ENCODE measurements around the gene HLA-DOB. TPM values are rescaled to one million over a fixed set of nuclear protein-coding genes. Genes with fewer than 3 reads are reported as not detected.

HLA-DOB gene
- total and polyA plus RNA-seq, 2 of the 13 experiments (the other 11 are each of a cell fraction or from before 2014, with no cell fraction given), result not detected

DNA sequence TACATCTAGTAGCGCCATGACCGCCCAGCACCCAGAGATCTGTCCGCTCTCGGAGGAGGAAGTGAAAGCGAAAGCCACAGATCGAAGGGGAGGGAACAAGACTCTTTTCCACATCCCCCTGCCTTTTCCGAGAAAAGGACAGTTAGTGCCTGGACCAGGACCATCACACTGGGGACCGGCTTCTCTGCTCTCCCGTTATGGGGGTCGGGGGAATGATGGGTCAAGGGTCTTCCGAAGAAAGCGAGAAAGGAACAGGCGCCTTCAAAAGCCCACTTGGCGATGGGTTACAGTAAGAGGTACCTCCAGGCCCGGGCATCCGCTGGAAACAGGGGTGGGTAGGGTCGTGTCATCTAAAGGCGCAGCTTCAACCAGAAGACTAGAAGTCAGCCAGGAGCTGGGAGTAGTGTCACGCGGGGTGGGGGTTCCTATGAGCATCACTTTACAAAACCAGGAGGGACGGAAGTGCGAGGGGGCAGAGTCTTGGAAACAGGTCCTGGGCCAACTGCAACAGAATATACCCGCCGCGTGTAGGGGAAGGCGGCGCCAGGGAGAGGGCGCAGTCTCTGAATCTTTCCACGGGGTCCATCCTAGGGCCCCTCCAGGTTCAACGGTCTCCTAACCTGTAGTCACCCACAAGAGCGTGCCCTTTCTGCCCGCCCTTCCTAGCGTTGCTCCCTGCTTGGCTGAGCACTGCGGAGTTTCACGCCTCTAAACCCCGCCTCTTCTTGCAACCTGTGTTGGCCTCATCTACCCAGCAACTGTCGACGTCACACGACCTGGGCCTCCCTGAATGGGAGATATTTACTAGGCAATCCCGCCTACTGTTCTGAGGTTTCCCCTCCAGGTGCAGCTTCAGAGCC, 27.4 kb upstream of the HLA-DOB start, which contains the start of gene PSMB8 (continued):
- TF ChIP-seq, protein P1, sequence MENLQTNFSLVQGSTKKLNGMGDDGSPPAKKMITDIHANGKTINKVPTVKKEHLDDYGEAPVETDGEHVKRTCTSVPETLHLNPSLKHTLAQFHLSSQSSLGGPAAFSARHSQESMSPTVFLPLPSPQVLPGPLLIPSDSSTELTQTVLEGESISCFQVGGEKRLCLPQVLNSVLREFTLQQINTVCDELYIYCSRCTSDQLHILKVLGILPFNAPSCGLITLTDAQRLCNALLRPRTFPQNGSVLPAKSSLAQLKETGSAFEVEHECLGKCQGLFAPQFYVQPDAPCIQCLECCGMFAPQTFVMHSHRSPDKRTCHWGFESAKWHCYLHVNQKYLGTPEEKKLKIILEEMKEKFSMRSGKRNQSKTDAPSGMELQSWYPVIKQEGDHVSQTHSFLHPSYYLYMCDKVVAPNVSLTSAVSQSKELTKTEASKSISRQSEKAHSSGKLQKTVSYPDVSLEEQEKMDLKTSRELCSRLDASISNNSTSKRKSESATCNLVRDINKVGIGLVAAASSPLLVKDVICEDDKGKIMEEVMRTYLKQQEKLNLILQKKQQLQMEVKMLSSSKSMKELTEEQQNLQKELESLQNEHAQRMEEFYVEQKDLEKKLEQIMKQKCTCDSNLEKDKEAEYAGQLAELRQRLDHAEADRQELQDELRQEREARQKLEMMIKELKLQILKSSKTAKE (CRISPR knock-in tag; IDR thresholded peaks at IDR 0.05; ENCODE audit: borderline replicate concordance), result no peak
- TF ChIP-seq YY1 (IDR thresholded peaks at IDR 0.05; ENCODE audit: insufficient read depth, insufficient replicate concordance, low read depth, low read length) (no peak), CBFB (CRISPR knock-in tag; IDR thresholded peaks at IDR 0.05) (no peak), SP140L (CRISPR knock-in tag; IDR thresholded peaks at IDR 0.05; ENCODE audit: borderline replicate concordance) (no peak), ZNF30 (CRISPR knock-in tag; IDR thresholded peaks at IDR 0.05) (no peak), ZNF775 (CRISPR knock-in tag; IDR thresholded peaks at IDR 0.05; ENCODE audit: borderline replicate concordance) (no peak), ZNF225 (CRISPR knock-in tag; IDR thresholded peaks at IDR 0.05) (no peak), YEATS2 (CRISPR knock-in tag; IDR thresholded peaks at IDR 0.05; ENCODE audit: borderline replicate concordance) (peak; percentile 36; the same call in 1 of the 2 replicates), BCL6 (CRISPR knock-in tag; IDR thresholded peaks at IDR 0.05) (no peak), ZNF646 (CRISPR knock-in tag; IDR thresholded peaks at IDR 0.05) (no peak), JUND (CRISPR knock-in tag; IDR thresholded peaks at IDR 0.05) (no peak), DMAP1 (CRISPR knock-in tag; IDR thresholded peaks at IDR 0.05) (peak; percentile 30; the same call in 1 of the 2 replicates), MYC (CRISPR knock-in tag; IDR thresholded peaks at IDR 0.05; ENCODE audit: borderline replicate concordance) (no peak; the same call in 1 of the 2 replicates)
- TF ChIP-seq, protein P2, sequence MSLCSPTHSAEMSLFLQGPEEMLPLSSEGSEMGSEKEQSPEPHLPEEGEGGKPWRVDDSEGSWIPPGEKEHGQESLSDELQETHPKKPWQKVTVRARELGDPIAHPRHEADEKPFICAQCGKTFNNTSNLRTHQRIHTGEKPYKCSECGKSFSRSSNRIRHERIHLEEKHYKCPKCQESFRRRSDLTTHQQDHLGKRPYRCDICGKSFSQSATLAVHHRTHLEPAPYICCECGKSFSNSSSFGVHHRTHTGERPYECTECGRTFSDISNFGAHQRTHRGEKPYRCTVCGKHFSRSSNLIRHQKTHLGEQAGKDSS (CRISPR knock-in tag; IDR thresholded peaks at IDR 0.05; ENCODE audit: borderline replicate concordance, low read depth), result peak; percentile 90
- TF ChIP-seq, protein P3, sequence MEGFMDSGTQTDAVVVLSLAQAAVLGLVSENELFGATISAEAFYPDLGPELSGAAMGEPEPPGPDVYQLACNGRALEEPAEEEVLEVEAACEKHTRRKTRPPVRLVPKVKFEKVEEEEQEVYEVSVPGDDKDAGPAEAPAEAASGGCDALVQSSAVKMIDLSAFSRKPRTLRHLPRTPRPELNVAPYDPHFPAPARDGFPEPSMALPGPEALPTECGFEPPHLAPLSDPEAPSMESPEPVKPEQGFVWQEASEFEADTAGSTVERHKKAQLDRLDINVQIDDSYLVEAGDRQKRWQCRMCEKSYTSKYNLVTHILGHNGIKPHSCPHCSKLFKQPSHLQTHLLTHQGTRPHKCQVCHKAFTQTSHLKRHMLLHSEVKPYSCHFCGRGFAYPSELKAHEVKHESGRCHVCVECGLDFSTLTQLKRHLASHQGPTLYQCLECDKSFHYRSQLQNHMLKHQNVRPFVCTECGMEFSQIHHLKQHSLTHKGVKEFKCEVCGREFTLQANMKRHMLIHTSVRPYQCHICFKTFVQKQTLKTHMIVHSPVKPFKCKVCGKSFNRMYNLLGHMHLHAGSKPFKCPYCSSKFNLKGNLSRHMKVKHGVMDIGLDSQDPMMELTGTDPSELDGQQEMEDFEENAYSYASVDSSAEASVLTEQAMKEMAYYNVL (CRISPR knock-in tag; IDR thresholded peaks at IDR 0.05; ENCODE audit: borderline replicate concordance), result peak; percentile 49; the same call in 1 of the 2 replicates
- TF ChIP-seq, protein P4, sequence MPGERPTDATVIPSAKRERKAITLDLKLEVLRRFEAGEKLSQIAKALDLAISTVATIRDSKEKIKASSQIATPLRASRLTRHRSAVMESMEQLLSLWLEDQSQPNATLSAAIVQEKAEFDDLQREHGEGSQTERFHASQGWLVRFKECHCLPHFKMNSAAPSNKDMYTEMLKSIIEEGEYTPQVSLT (CRISPR knock-in tag; IDR thresholded peaks at IDR 0.05; ENCODE audit: borderline replicate concordance, low read depth), result no peak

Data from HepG2 (cell line).